ENCODE results near the gene APOL1.
"Not testable (repeated sequence)": the region's sequence is repeated elsewhere in the genome, so short reads cannot be mapped to it uniquely, and the experiment has no call there.

Gene APOL1

GRCh38 chr22:36225333-36225922 is 27.5 kb upstream of the APOL1 start:
- DNase-seq (ENCODE audit: low spot score), result no peak

GRCh38 chr22:36226189-36226588 is 26.7 kb upstream of the APOL1 start:
- DNase-seq (ENCODE audit: low spot score), result no peak

DNA sequence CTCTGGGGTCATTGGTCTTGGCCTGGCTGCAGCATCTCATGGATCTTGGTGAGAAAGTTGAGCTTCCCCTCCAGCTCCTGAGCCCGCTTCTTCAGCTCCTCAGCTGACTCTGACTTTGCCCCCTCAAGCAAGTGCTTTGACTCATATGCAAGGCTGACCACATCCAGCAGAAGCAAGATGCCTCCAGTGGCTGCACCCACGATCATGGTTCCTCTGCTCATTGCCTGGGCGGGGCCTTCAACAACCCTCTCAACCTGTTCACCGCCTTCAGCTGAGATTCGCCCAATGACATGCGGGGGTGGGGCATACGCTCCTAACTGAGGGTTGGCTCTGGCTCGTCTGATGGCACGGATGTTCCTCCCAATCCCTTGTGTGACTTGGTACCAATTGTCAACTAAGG is 25.5 kb upstream of the APOL1 start:
- DNase-seq (ENCODE audit: low spot score), result no peak

GRCh38 chr22:36227806-36228205 is 25.1 kb upstream of the APOL1 start:
- no peak for DNase-seq (ENCODE audit: low spot score)

DNA sequence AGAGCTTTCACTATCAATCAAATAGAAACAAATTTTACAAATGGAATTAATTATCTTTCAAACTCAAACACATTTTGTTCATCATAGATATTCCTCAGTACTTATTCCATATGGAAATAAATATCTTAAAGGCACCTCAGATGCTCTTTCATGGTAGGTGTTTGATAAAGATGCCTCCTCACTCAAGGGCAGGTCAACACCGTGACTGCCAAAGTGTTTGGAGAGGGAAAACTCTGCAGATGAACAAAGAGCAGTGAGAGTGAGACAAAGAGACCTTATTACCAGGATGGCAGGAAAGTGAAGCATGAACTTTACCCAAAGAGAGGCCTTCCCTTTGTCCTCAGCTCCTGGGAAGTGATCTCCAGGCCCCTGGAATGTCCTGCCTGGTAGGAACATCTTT is 24.6 kb upstream of the APOL1 start:
- not testable (repeated sequence) for DNase-seq (ENCODE audit: low spot score)

DNA sequence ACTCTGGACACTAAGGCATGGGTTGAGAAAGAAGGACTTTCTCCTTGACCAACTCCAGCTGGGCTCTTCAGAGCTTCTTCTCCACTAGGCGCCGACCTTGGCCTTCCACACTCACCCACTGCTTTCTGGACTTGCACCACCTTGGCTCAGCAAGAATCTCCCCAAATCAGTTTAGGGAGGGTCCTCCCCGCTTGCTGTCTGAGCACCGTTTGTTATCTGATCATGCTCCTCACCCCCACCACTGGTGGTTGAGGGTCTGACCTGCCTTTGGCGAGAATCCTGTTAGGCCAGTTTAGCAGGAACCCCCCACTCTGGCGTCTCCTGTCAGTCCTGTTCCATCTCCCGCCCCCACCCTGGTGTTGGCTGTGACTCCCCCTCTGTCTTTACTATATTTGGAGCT is 24.0 kb upstream of the APOL1 start:
- DNase-seq (ENCODE audit: low spot score), result no peak

DNA sequence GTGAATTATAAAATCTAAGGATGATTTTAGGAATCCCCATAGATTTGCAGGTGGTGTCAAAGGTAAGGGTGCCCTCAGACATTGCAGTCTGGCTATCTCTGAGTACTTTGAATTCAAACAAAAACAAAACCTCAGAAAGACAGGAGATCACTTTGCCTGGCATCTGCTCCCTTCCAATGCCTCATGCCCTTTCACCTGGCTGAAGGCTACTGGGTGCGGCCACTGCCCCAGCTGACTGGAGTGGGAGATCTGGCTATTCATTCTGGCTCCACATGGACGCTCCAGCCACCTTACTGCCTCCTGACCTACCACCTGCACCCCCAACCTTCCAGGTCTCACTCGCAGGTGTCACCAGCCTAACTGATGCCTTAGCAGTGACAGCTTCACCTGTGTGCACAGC is 23.3 kb upstream of the APOL1 start:
- DNase-seq (ENCODE audit: low spot score), result not testable (repeated sequence)

DNA sequence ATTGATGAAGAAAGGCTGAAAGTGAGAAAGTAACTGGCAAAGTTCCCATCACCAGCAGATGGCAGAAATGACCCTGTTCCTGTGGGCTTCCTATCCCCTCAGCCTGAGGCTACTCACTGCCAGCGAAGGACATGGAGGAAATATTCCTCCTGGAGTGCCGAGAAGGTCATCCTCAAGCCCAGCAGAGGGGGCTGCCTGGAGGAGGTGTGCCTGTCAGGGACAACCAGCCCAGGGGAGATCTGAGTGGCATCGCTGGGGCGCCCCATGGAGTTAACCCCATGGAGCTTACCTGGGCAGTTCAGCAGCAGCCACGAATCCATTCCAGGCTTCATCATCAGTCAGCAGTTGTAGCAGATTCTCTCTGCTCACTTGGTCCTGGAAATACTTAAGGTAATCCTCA is 21.9 kb upstream of the APOL1 start:
- DNase-seq (ENCODE audit: low spot score), result not testable (repeated sequence)

- no peak for DNase-seq (ENCODE audit: low spot score)
These were observed 20.1 kb upstream of the APOL1 start for GRCh38 chr22:36232715-36233401.

DNA sequence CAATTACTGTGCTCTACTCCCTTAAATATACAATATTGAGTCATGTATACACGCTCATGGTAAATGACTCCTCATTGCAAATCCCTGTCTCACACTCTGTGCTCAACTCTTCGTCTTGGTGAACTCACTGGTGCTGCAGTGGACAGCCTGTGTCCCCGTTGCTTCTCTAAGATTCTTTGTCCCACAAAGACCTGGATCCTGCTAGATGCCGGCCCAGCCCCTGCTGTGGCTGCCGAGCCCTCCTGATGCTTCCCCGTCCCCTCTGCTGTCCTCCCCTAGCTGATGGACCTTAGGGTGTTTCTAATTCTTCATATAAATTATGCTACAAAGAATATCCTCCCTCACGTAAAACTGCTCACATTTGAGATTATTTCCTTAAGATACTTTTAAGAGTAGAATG is 19.1 kb upstream of the APOL1 start:
- no peak for DNase-seq (ENCODE audit: low spot score)

DNA sequence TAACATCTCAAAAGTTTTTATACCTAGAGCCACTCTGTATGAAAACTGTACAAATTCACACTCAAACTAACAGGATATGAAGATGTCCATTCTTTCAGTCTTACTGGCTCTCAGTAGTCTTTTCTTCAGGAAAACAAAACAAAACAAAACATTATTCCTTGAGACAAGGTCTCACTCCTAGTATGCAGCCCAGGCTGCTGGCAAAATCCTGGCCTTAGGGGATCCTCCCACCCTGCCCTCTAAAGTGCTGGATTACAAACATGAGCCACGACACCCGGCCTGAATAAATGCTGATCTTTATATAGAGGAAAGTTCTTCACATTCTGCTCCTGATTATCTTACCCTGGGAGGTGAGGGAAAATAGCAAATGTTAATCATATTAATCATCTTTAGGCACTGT is 18.7 kb upstream of the APOL1 start:
- no peak for DNase-seq (ENCODE audit: low spot score)

- no peak for DNase-seq (ENCODE audit: low spot score)
These were observed 18.0 kb upstream of the APOL1 start for GRCh38 chr22:36234919-36235318.

DNA sequence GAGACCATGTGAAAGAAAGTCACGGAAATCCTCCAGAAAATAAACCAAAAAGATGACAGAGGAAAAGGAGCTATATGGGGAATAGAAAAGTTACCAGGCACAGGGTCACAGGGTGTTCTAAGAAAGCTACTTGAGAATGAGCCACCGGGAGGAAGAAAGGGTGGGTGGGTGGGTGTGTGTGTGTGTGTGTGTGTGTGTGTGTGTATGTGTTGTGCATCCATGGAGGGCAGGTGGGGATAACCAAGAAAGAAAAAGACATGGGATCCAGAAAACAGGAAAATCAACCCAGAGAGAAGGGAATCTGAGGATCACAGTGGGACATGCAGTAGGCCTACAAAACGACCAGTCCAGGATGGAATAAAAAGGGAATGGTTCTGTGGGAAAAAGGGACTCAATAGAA is 17.3 kb upstream of the APOL1 start:
- no peak for DNase-seq (ENCODE audit: low spot score)

- no peak for DNase-seq (ENCODE audit: low spot score)
These were observed 16.3 kb upstream of the APOL1 start for GRCh38 chr22:36236388-36237319.

- DNase-seq (ENCODE audit: low spot score), result no peak
These were observed 15.2 kb upstream of the APOL1 start for GRCh38 chr22:36237462-36238372.

GRCh38 chr22:36238373-36239149 is 14.4 kb upstream of the APOL1 start:
- DNase-seq (ENCODE audit: low spot score), result no peak

- DNase-seq (ENCODE audit: low spot score), result no peak
These were observed 13.9 kb upstream of the APOL1 start for GRCh38 chr22:36239150-36239400.

DNA sequence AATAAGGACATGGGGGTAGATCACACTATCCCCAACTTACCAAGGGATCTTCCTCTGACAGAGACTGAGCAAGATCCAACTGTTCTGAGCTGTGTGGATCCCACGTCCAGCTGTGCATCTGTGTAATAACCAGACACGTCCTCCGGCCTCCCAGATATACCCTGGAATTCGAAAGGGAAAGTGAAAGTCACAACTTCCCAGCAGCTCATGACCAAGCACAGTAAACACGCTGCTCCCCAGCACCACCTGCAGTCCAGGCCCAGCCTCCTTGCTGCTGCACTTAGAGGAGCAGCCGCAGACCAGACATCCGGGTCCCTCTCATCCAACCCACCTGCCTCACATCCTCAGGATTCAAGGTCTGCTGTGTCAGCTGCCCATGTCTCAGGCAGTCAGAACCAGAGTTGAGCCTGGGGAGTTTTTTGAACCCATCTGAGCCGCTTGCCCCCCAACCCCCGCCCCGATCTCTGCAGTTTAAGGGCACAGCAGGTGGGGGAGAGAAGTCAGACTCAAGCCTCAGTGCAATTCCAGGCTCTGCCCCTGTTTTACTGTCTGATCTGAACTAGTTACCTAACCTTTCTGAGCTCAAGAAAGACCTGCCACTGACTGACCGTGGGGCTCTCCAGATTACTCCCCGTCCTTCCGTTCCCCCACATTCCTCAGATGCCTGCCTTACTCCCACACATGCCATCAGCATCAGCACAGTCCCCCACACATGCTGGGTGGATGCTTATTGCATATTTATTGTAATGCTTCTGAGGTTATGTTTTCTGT is 13.3 kb upstream of the APOL1 start, which contains the start of gene APOL2:
TSS of gene APOL2 (minus strand) at position 127 of the 771 bp plus-strand sequence. CDS start 6,365 bp downstream, outside the sequence.
- DNase-seq (ENCODE audit: low spot score), result peak; percentile 89

- DNase-seq (ENCODE audit: low spot score), result no peak
These were observed 8.9 kb upstream of the APOL1 start for GRCh38 chr22:36243986-36244385.

Measured in AG08396 (cell line).